HEK293 (cell line): ENCODE measurements around the gene MAML3.

Source experiments
- CTCF ChIP-seq: fragments of 450-650 bp; formaldehyde crosslinking; IDR thresholded peaks from 2 replicates; pipeline ENCODE4 v1.5.1; 2016; ENCODE audit warnings: missing biosample characterization, missing genetic modification characterization
- PBX3 ChIP-seq: sonication (generic); formaldehyde crosslinking; IDR thresholded peaks from 2 replicates; pipeline ENCODE4 v1.8.1; 2022; ENCODE audit warnings: mild to moderate bottlenecking, moderate library complexity, missing genetic modification reagents
- ZBTB48 ChIP-seq: fragments of 450-650 bp; formaldehyde crosslinking; IDR thresholded peaks from 2 replicates; pipeline ENCODE4 v1.5.1; 2016; ENCODE audit warnings: missing biosample characterization, missing genetic modification characterization
- ZNF146 ChIP-seq: fragments of 450-650 bp; formaldehyde crosslinking; IDR thresholded peaks from 2 replicates; pipeline ENCODE4 v1.5.1; 2016; ENCODE audit warnings: missing biosample characterization, missing genetic modification characterization

GRCh38 chr4:140096921-140097320 is 57.1 kb downstream of the MAML3 start:
- no peak for TF ChIP-seq ZBTB48 (tag by site-specific recombination)
- TF ChIP-seq PBX3 (CRISPR knock-in tag): no peak
- no peak for TF ChIP-seq CTCF (tag by site-specific recombination)
- no peak for TF ChIP-seq ZNF146 (tag by site-specific recombination)
